Progenitor cell of endocrine pancreas (in vitro differentiated cells): Measurements from ENCODE around the gene KANSL3. TPM values are rescaled to one million over a fixed set of nuclear protein-coding genes. Genes with fewer than 3 reads are reported as not detected.

Source experiments
- DNase-seq: peaks from one replicate; pipeline ENCODE4 v3.0.0; 2021; ENCODE audit warnings: low spot score; ENCODE audit not compliant: unreplicated experiment
- H3K27ac Mint-ChIP-seq: 2 replicates; pipeline ENCODE4 v1.8.0; 2021; ENCODE audit warnings: mild to moderate bottlenecking, moderate library complexity, mixed read lengths
- H3K27me3 Mint-ChIP-seq: 2 replicates; pipeline ENCODE4 v1.8.0; 2021; ENCODE audit warnings: mixed read lengths
- H3K36me3 Mint-ChIP-seq: 2 replicates; pipeline ENCODE4 v1.8.0; 2022; ENCODE audit warnings: mixed read lengths; ENCODE audit not compliant: insufficient read depth
- H3K4me1 Mint-ChIP-seq: 2 replicates; pipeline ENCODE4 v1.8.0; 2021; ENCODE audit warnings: low read depth, mixed read lengths
- H3K4me3 Mint-ChIP-seq: 2 replicates; pipeline ENCODE4 v1.8.0; 2021; ENCODE audit warnings: low read depth, mild to moderate bottlenecking, moderate library complexity, mixed read lengths
- H3K9me3 Mint-ChIP-seq: 2 replicates; pipeline ENCODE4 v1.8.0; 2021; ENCODE audit warnings: low read depth, mixed read lengths
- total RNA-seq: library from RNA; stranded (reverse); gene quantifications from 2 replicates; pipeline ENCODE4 v1.2.1, GENCODE V29; 2021
- TF ChIP-seq, protein P1 (sequence below): fragments of 200-600 bp; sonication (generic); IDR thresholded peaks from one replicate; pipeline ENCODE4 v1.5.0; 2021; ENCODE audit warnings: antibody characterized with exemption, mild to moderate bottlenecking; ENCODE audit not compliant: unreplicated experiment

The KANSL3 gene
- total RNA-seq, 1 donor from 2014 or later = 57.7 TPM

DNA sequence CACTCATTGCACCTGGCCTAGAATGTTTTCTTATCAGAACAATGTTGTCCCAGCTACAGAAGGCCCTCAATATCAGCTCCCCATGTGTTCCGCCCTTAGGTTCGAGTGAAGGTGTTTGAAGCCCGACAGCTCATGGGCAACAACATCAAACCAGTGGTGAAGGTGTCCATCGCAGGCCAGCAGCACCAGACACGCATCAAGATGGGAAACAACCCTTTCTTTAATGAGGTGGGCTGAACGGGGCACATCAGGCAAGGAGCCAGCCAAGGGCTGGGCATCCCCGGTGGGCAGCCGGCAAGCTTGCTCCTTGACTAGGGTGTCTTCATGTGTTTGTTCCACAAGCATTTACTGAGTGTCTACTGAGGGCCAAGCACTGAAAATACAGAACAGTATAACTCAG, 13.7 kb upstream of the KANSL3 start:
- TF ChIP-seq, protein P1, sequence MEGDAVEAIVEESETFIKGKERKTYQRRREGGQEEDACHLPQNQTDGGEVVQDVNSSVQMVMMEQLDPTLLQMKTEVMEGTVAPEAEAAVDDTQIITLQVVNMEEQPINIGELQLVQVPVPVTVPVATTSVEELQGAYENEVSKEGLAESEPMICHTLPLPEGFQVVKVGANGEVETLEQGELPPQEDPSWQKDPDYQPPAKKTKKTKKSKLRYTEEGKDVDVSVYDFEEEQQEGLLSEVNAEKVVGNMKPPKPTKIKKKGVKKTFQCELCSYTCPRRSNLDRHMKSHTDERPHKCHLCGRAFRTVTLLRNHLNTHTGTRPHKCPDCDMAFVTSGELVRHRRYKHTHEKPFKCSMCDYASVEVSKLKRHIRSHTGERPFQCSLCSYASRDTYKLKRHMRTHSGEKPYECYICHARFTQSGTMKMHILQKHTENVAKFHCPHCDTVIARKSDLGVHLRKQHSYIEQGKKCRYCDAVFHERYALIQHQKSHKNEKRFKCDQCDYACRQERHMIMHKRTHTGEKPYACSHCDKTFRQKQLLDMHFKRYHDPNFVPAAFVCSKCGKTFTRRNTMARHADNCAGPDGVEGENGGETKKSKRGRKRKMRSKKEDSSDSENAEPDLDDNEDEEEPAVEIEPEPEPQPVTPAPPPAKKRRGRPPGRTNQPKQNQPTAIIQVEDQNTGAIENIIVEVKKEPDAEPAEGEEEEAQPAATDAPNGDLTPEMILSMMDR = no peak
- no peaks in the 10 kb centered on the region for H3K4me1 Mint-ChIP-seq
- H3K4me3 Mint-ChIP-seq = no peak overlapping the region
- peaks cover 1% of the 10 kb centered on the region for H3K36me3 Mint-ChIP-seq
- H3K9me3 Mint-ChIP-seq = no peaks in the 10 kb centered on the region
- no peak for DNase-seq
- no peaks in the 10 kb centered on the region for H3K27me3 Mint-ChIP-seq
- no peak overlapping the region for H3K27ac Mint-ChIP-seq

DNA sequence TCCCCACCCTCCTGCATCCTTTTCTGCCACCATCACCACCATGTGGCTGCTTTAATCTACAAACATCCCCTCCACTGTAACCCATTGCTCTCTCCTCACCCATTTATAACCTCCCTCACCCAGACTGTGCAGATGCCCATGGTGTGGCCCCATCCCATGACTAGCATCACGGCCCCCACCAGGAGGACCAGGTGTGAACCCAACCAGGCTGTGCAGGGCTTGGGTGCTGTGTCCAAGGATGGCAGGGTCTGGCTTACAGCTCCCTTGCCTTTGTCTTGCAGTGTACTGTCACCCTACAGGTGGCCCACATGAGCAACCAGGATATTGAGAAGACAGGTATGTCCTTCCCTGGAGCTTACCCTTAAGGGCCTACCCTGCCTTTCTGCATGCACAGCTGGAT, 11.2 kb upstream of the KANSL3 start:
- H3K27me3 Mint-ChIP-seq = no peaks in the 10 kb centered on the region
- no peaks in the 10 kb centered on the region for H3K4me1 Mint-ChIP-seq
- TF ChIP-seq, protein P1 = no peak

DNA sequence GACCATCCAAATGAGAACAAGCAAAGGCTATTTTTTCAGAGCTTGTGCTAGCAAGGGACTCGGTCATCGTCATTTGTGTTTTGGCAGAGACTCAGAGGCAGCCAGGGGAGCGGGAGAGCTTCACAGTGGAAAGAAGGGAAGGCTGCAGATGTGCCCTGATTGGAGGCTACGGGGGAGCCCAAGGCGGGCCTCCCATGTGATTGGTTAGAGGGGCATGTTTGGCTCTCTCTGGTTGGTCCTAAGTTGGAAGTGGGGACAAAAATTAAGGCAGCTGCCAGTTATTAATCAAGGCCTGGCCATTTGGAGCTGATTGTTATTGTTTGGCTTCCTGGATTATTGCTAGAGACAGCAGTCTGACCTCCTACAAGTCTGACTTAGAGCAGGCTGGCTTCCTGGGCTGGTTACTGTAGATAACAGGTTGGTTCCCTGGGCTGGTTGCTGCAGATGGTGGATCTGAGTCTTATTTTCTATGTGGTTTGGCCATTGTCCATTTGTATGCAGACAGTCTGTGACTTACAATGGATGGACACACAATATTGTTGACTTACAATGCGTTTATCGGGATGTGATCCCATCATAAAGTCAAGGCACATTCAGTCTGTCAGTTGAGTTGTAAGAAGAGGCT, 10.3 kb upstream of the KANSL3 start:
- TF ChIP-seq, protein P1 = no peak
- no peaks in the 10 kb centered on the region for H3K9me3 Mint-ChIP-seq
- H3K4me3 Mint-ChIP-seq = no peak overlapping the region
- no peak overlapping the region for H3K27ac Mint-ChIP-seq
- no peaks in the 10 kb centered on the region for H3K4me1 Mint-ChIP-seq
- H3K27me3 Mint-ChIP-seq = no peaks in the 10 kb centered on the region
- DNase-seq = no peak
- no peaks in the 10 kb centered on the region for H3K36me3 Mint-ChIP-seq

More for the DNA sequence above, 11.2 kb upstream of the KANSL3 start:
- no peak for DNase-seq
- Mint-ChIP-seq H3K4me3 (no peak overlapping the region), H3K27ac (no peak overlapping the region), H3K36me3 (peaks cover 1% of the 10 kb centered on the region), H3K9me3 (no peaks in the 10 kb centered on the region)

DNA sequence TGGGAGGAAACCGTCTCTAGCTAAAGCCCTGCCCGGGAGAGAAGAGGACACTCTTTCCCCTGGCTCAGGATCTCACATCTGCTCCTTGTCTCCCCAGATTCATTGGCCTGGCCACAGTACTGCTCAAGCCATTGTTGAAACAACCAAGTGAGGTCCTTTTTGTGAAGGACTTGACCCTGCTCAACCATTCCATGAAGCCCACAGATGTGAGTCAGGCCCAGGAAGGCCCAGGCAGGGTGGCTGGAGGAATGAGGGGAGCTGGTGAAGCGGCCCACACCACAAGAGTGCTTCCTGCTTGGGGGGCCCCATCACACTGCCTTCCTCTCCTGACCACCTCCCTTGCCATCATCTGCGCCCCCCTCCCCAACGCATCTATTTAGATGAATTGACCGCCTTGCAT, 9.6 kb upstream of the KANSL3 start:
- TF ChIP-seq, protein P1 = no peak
- H3K27ac Mint-ChIP-seq = no peak overlapping the region
- DNase-seq = no peak
- no peaks in the 10 kb centered on the region for H3K9me3 Mint-ChIP-seq
- H3K4me1 Mint-ChIP-seq = peaks cover 3% of the 10 kb centered on the region
- no peaks in the 10 kb centered on the region for H3K36me3 Mint-ChIP-seq
- H3K4me3 Mint-ChIP-seq = no peak overlapping the region
- H3K27me3 Mint-ChIP-seq = no peaks in the 10 kb centered on the region

DNA sequence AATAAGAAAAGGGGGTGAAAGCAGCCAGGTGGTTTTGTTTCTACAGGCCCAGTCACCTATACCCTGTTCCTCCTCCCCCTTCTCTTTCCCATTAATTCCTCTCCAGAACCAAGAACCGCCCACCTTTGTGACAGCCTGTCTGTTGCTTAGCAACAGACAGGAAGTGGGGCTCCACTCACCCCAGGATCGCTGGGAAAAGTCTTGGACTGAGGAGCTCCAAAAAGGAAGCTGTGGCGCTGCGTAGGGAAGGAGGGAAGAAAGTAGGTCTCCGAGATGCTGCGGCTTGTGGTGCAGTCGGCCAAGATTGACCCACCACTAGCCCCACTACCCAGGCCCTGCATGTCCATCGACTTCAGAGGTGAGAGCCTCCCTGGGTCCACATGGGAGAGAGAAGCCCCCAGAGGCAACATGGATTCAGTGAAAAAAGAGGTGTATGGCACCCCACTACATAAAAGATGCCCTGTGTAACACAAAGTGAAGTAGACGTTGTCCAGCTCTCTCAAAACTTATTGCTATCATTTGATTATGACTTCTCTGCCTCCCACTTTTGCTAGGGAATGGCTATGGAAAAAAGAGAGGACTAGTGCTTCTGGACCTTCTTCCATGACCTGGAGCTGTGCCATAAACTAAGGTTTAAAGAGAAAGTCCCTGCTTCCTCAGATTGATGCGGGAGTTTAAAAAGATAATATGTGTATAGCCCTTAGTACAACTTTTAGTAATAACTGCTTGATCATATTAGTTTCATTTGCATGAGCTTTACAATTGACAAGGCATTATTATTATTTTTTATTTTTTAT, 4.7 kb upstream of the KANSL3 start, which contains the start of gene FER1L5:
TSS of gene FER1L5 (plus strand) at position 201 of the 797 bp plus-strand sequence. CDS start at position 274, 73 bp downstream.
- peak within 1 kb of the TSS; percentile 72 for H3K4me3 Mint-ChIP-seq
- TF ChIP-seq, protein P1 = no peak
- no peaks in the 10 kb centered on the region for H3K27me3 Mint-ChIP-seq
- peak within 1 kb of the TSS; percentile 52 for H3K27ac Mint-ChIP-seq
- DNase-seq = no peak
- peaks cover 5% of the 10 kb centered on the region for H3K4me1 Mint-ChIP-seq
- H3K9me3 Mint-ChIP-seq = no peaks in the 10 kb centered on the region
- H3K36me3 Mint-ChIP-seq = no peaks in the 10 kb centered on the region
